Body of pancreas (tissue), 4 donors: ENCODE measurements around the gene HNRNPA3.

Source experiments
- CTCF ChIP-seq, 7 experiments: fragments of 450-650 bp in 4 of 7; fragments of 200-600 bp in 3 of 7; sonication (generic) in 3 of 7; IDR thresholded peaks; one replicate each; pipeline ENCODE4 v1.5.1; 2016 to 2019; ENCODE audit warnings: antibody characterized with exemption in 7 of 7
- POLR2A ChIP-seq, 3 donors: fragments of 450-650 bp; IDR thresholded peaks; one replicate each; pipeline ENCODE4 v1.6.1; 2016; ENCODE audit warnings: antibody characterized with exemption in 3 of 3, mild to moderate bottlenecking in 2 of 3

GRCh38 chr2:177249038-177249437 is 36.4 kb downstream of the HNRNPA3 start:
- no peak for TF ChIP-seq CTCF (IDR thresholded peaks at IDR 0.05)
- TF ChIP-seq POLR2A (IDR thresholded peaks at IDR 0.05): no peak
